Hepatocyte (in vitro differentiated cells): ENCODE measurements around the gene DIP2B.

Source experiments
- EZH2 ChIP-seq: fragments of 200-600 bp; sonication (generic); IDR thresholded peaks from 2 replicates; pipeline ENCODE4 v1.6.1; 2016; ENCODE audit warnings: antibody characterized with exemption, mild to moderate bottlenecking, borderline replicate concordance
- EZH2phosphoT487 ChIP-seq: fragments of 200-600 bp; sonication (generic); IDR thresholded peaks from one replicate; pipeline ENCODE4 v1.6.1; 2018; ENCODE audit warnings: antibody characterized with exemption, mild to moderate bottlenecking, low read depth, moderate library complexity; ENCODE audit not compliant: unreplicated experiment, severe bottlenecking
- TF ChIP-seq, protein P1 (sequence below): fragments of 200-600 bp; sonication (generic); IDR thresholded peaks from 2 replicates; pipeline ENCODE4 v1.5.1; 2016; ENCODE audit warnings: antibody characterized with exemption, mild to moderate bottlenecking; ENCODE audit not compliant: poor library complexity

DNA sequence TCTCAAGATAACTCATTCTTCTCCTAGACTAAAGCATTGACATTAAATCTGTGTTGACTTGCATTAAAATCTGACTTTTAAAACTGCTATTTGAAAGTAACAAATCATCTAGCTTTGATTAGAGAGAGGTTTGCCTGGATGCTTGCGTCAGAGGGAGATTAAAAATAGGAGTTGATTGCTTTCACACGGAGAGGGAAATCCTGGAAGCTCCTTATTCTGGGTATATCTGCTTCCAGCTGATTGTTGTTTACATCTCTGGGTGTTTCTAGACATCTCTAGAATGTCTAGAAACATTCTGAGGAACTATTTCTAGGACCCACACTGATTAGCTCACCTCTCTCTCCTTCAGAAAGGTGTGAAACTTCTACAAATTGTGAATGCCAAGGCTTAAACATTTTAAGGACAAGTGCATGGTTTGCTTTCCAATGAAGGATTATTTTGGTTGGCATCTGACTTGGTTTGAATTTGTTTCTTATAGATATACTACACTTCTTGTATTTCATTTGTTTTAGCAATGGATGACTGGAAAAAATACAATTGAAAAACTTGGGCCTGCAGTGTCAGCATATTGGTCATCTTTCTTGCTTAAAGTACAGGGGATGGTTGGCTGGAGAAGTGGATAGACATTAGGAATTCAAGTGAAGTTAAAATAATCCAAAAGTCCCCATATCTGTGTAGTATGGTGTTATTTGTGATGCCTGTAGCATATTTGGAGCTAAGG lies 2.1 kb downstream of the DIP2B start:
- TF ChIP-seq EZH2phosphoT487 (no peak), EZH2 (no peak)
- TF ChIP-seq, protein P1, sequence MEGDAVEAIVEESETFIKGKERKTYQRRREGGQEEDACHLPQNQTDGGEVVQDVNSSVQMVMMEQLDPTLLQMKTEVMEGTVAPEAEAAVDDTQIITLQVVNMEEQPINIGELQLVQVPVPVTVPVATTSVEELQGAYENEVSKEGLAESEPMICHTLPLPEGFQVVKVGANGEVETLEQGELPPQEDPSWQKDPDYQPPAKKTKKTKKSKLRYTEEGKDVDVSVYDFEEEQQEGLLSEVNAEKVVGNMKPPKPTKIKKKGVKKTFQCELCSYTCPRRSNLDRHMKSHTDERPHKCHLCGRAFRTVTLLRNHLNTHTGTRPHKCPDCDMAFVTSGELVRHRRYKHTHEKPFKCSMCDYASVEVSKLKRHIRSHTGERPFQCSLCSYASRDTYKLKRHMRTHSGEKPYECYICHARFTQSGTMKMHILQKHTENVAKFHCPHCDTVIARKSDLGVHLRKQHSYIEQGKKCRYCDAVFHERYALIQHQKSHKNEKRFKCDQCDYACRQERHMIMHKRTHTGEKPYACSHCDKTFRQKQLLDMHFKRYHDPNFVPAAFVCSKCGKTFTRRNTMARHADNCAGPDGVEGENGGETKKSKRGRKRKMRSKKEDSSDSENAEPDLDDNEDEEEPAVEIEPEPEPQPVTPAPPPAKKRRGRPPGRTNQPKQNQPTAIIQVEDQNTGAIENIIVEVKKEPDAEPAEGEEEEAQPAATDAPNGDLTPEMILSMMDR = no peak
